ENCODE measurements around the gene TFB1M.
A peak's percentile ranks its signal among the peaks of the same experiment; 100 is the strongest.

Gene TFB1M

DNA sequence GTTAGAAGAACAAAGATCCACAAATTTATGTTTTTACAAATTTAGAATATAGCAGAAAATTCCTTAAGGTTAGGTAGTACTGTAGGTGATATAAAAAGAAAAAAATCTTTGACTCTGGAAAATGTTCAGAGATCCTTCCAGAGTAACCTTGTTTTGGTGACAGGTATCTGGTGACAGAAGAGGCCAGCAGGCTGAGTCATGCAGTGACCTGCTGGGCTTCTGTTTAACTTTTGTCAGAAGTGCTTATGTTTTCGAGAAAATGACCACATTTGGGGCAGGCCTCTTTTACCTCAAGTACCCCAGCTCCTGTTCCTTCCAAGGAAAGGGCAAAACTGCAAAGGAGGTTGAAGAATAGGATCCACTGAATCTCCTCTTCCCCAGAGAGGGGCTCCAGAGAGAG lies 60.9 kb downstream of the TFB1M start:
- no peak overlapping the region for H3K4me3 ChIP-seq (ENCODE audit: control insufficient read depth, low read depth, low read length)
- DNase-seq (ENCODE audit: low read depth): no peak
- TF ChIP-seq, protein P1, sequence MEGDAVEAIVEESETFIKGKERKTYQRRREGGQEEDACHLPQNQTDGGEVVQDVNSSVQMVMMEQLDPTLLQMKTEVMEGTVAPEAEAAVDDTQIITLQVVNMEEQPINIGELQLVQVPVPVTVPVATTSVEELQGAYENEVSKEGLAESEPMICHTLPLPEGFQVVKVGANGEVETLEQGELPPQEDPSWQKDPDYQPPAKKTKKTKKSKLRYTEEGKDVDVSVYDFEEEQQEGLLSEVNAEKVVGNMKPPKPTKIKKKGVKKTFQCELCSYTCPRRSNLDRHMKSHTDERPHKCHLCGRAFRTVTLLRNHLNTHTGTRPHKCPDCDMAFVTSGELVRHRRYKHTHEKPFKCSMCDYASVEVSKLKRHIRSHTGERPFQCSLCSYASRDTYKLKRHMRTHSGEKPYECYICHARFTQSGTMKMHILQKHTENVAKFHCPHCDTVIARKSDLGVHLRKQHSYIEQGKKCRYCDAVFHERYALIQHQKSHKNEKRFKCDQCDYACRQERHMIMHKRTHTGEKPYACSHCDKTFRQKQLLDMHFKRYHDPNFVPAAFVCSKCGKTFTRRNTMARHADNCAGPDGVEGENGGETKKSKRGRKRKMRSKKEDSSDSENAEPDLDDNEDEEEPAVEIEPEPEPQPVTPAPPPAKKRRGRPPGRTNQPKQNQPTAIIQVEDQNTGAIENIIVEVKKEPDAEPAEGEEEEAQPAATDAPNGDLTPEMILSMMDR (IDR thresholded peaks at IDR 0.05; ENCODE audit: control insufficient read depth, insufficient read depth, low read depth, low read length, missing control alignments): no peak

DNA sequence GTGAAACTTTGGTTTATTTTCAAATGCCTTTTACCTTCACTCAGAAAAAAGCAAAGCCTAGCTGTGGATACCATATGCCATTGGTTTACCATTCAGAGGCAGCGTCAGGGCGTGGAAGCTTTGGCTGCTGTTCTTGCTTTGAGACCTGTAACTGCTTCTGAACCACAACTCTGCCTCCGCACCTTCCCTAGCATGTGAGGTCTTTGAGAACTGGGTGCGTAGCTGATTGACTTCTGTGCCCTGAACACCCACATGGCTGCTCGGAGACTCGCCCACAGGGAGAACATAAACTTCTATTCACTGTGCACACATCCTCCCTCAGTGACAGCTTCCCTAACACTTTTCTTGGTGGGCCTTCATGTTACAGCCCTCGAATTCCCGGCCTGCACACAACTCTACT lies 61.7 kb downstream of the TFB1M start:
- TF ChIP-seq, protein P1 (IDR thresholded peaks at IDR 0.05; ENCODE audit: control insufficient read depth, insufficient read depth, low read depth, low read length, missing control alignments): no peak

DNA sequence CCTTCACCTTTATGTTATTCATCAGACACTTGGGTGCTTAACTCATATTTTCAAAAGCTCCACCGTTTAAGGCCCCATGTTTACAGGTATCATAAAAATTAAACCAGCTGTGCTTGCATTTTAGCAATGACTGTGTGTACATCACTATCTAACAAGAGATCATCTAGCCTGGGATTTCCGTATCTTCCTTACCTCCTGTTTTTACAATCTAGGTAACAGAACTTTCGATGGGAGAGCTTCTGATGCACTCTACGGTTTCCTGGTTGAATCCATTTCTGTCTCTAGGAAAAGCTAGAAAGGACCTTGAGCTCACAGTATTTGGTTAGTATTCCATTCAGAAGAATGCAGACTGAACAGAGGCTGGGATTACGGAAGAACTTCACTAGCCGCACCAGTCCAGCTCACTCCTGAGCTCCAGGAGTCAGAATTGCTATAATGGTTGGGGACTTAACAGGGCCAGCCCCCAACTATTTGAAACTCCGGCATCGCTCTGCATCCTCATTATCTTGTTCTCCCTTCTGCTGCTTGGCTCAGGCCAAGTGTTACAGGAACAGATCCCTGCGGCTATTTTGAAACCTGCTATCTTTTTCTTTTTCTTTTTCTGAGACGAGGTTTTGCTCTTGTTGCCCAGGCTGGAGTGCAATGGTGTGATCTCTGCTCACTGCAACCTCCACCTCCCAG lies 63.4 kb downstream of the TFB1M start:
- no peak overlapping the region for H3K4me3 ChIP-seq (ENCODE audit: control insufficient read depth, low read depth, low read length)
- TF ChIP-seq, protein P1 (IDR thresholded peaks at IDR 0.05; ENCODE audit: control insufficient read depth, insufficient read depth, low read depth, low read length, missing control alignments): no peak
- DNase-seq (ENCODE audit: low read depth): no peak

More for the DNA sequence above, 61.7 kb downstream of the TFB1M start:
- no peak overlapping the region for H3K4me3 ChIP-seq (ENCODE audit: control insufficient read depth, low read depth, low read length)
- DNase-seq (ENCODE audit: low read depth): no peak

DNA sequence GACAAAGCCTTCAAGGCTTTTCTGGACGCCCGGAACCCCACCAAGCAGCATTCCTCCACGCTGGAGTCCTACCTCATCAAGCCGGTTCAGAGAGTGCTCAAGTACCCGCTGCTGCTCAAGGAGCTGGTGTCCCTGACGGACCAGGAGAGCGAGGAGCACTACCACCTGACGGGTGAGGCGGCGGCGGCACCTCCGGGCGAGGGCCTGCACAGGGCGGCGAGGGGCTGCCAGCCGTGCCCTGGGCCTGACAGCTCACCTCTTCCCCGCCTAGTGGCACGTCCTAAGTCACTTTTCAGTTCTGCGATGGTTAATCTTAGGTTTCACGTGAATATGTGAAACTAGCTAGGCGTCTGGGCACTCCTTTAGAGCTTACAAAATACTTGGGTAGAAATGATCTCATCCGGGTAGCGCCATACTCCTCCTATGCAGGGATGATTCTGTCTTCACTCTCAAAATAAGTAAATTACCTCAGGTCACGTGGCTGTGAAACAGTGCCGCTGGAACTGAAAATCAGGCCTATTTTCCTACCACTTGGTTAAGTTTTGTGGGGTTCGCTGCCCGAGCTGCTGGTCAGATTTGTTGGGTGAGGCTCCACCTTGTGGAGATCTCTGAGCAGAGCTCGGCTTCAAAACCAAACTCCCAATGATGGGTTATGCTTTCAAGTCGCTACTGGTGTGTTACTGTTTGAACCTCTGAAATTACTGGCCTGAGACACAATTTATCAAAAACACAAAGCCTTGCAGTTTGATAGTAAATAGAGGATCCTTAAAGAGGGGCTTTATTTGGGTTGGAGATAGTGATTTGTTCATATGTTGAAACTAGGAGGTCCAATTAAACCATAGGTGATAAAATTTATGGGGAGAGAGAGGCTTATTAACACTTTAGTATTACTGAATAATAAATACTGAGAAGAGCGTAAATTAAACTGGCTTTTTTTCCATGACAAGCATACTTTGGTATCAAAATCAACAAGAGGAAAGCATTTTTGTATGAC lies 66.0 kb downstream of the TFB1M start:
- TF ChIP-seq, protein P1 (IDR thresholded peaks at IDR 0.05; ENCODE audit: control insufficient read depth, insufficient read depth, low read depth, low read length, missing control alignments): peak; percentile 83
- peak; percentile 54 for DNase-seq (ENCODE audit: low read depth)
- no peak overlapping the region for H3K4me3 ChIP-seq (ENCODE audit: control insufficient read depth, low read depth, low read length)

DNA sequence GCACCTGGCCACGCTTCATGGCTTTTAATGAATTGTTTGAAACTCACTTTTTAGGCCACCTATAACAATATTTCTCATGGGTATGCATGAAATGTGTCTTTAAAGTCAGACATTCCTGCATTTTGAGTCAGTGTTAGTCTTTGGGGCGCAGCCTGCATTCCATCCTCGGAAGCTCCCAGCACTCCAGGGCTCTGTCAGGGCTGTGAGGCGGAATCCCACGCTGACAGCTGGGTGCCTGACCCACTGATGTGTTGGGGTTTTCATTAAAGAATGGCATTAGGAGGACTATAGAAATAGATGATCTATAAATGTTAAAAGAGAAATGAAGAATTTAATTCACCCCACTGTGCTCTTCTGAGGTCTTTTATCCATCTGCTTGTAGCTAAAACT lies 66.7 kb downstream of the TFB1M start:
- DNase-seq (ENCODE audit: low read depth): peak; percentile 40
- TF ChIP-seq, protein P1 (IDR thresholded peaks at IDR 0.05; ENCODE audit: control insufficient read depth, insufficient read depth, low read depth, low read length, missing control alignments): no peak
- no peak overlapping the region for H3K4me3 ChIP-seq (ENCODE audit: control insufficient read depth, low read depth, low read length)

DNA sequence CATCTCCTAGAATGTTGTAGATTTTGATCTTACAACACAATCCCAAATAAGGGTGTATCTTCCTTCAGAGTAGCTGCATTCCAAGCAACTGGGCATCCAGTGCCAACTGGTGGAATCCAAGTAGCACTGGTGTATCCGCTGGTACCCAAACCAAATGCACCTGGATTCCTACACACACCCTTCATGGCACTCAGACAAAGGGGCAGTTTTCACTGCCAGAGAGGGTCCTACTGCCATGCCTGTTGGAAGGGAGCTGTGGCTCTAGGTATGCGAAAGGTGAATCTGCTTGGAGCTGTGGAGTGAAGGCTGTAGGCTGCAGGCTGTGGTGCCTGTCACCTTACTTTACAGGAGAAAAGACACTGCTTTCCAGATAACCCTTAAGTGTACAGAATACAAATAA lies 67.5 kb downstream of the TFB1M start:
- no peak overlapping the region for H3K4me3 ChIP-seq (ENCODE audit: control insufficient read depth, low read depth, low read length)
- TF ChIP-seq, protein P1 (IDR thresholded peaks at IDR 0.05; ENCODE audit: control insufficient read depth, insufficient read depth, low read depth, low read length, missing control alignments): no peak
- no peak for DNase-seq (ENCODE audit: low read depth)
